Keratinocyte (primary cell): ENCODE results near the gene ELAVL4. TPM values are rescaled to one million over a fixed set of nuclear protein-coding genes. Genes with fewer than 3 reads are reported as not detected.

ENCODE experiments used
- DNase-seq: peaks from one replicate; pipeline ENCODE4 v3.0.0-alpha.2; 2011; ENCODE audit warnings: low read depth, missing footprints, low spot score
- FAIRE-seq: peaks from 2 replicates; lab custom pipeline; 2011; peaks lifted over from hg19 to GRCh38; lab: Jason Lieb, UNC
- H2AFZ ChIP-seq: 2 replicates; pipeline ENCODE4 v1.6.0; 2012; ENCODE audit warnings: low read length, control low read depth, inconsistent platforms; ENCODE audit not compliant: control insufficient read depth
- H3K27ac ChIP-seq: 2 replicates; pipeline ENCODE4 v1.5.1; 2011; ENCODE audit warnings: low read length; ENCODE audit not compliant: control insufficient read depth, insufficient read depth
- H3K27me3 ChIP-seq: 3 replicates; pipeline ENCODE4 v1.6.0; 2011; ENCODE audit warnings: low read length; ENCODE audit not compliant: control insufficient read depth, insufficient read depth; ENCODE audit errors: extremely low read depth
- H3K36me3 ChIP-seq, 2 experiments: 2 replicates in 1 of 2; 3 replicates in 1 of 2; pipeline ENCODE4 v1.5.1; 2011; ENCODE audit warnings: low read length in 2 of 2, mild to moderate bottlenecking in 1 of 2; ENCODE audit not compliant: control insufficient read depth in 2 of 2, insufficient read depth in 2 of 2; ENCODE audit errors: extremely low read depth in 1 of 2
- H3K4me1 ChIP-seq: 3 replicates; pipeline ENCODE4 v1.5.1; 2011; ENCODE audit warnings: low read length; ENCODE audit not compliant: control insufficient read depth, insufficient read depth; ENCODE audit errors: extremely low read depth
- H3K4me2 ChIP-seq: 3 replicates; pipeline ENCODE4 v1.6.0; 2011; ENCODE audit warnings: low read depth, low read length; ENCODE audit not compliant: control insufficient read depth, insufficient read depth; ENCODE audit errors: extremely low read depth
- H3K4me3 ChIP-seq, 3 experiments: fragments of 200-600 bp in 1 of 3; sonication (generic) in 1 of 3; 2 replicates in 2 of 3; 3 replicates in 1 of 3; pipeline ENCODE4 v1.5.1; 2011 to 2016; ENCODE audit warnings: low read length in 3 of 3, mild to moderate bottlenecking in 3 of 3, control low read depth in 2 of 3, inconsistent platforms in 1 of 3, low read depth in 1 of 3, mixed read lengths in 1 of 3, mixed run types in 1 of 3, moderate library complexity in 1 of 3; ENCODE audit not compliant: control insufficient read depth in 2 of 3, insufficient read depth in 2 of 3; ENCODE audit errors: extremely low read depth in 1 of 3
- H3K79me2 ChIP-seq: 2 replicates; pipeline ENCODE4 v1.6.0; 2012; ENCODE audit warnings: low read length; ENCODE audit not compliant: control insufficient read depth, insufficient read depth
- H3K9ac ChIP-seq: 3 replicates; pipeline ENCODE4 v1.6.0; 2011; ENCODE audit warnings: low read length; ENCODE audit not compliant: control insufficient read depth, insufficient read depth; ENCODE audit errors: extremely low read depth
- H3K9me1 ChIP-seq: 3 replicates; pipeline ENCODE4 v1.6.0; 2011; ENCODE audit warnings: low read length; ENCODE audit not compliant: control insufficient read depth, insufficient read depth; ENCODE audit errors: extremely low read depth
- H3K9me3 ChIP-seq: 2 replicates; pipeline ENCODE4 v1.5.1; 2012; ENCODE audit warnings: low read depth, low read length; ENCODE audit not compliant: control insufficient read depth
- H4K20me1 ChIP-seq: 3 replicates; pipeline ENCODE4 v1.6.0; 2011; ENCODE audit warnings: low read length; ENCODE audit not compliant: control insufficient read depth, insufficient read depth; ENCODE audit errors: extremely low read depth
- CTCF ChIP-seq, 3 experiments: IDR thresholded peaks in 1 of 3; conservative IDR thresholded peaks in 1 of 3; optimal IDR thresholded peaks in 1 of 3; 2 replicates in 2 of 3; 3 replicates in 1 of 3; pipeline versions ENCODE3 to v1.5.1; 2011; ENCODE audit warnings: low read length in 3 of 3, mild to moderate bottlenecking in 3 of 3, moderate library complexity in 2 of 3, control low read depth in 1 of 3, inconsistent platforms in 1 of 3; ENCODE audit not compliant: insufficient read depth in 2 of 3; ENCODE audit errors: extremely low read depth in 1 of 3
- EZH2 ChIP-seq: IDR thresholded peaks from one replicate; pipeline ENCODE4 v1.6.1; 2012; ENCODE audit warnings: inconsistent platforms, mild to moderate bottlenecking, low read length, moderate library complexity
- dilution Hi-C: fragments of 300-500 bp; cut with MboI; formaldehyde crosslinking; loops from one replicate; pipeline ENCODE4 v1.7.0; 2020; ENCODE audit warnings: low sequenced_read_pairs; ENCODE audit not compliant: extremely low pct_ligation_motif_present
- polyA plus RNA-seq, 5 experiments: library from polyadenylated mRNA; depleted of rRNA in 3 of 5; stranded (reverse) in 3 of 5; stranded (forward) in 1 of 5; unstranded in 1 of 5; fragments of >200 nt; gene quantifications; 1 replicate in 1 of 5; 2 replicates in 3 of 5; 3 replicates in 1 of 5; pipeline versions ENCODE4 v1.2.1 to v1.2.3, GENCODE V29; 2011 to 2012; ENCODE audit warnings: missing spikeins in 2 of 5, low read depth in 1 of 5, low replicate concordance in 1 of 5

ELAVL4 gene
- polyA plus RNA-seq, 1 donor (not counting 4 experiments of a cell fraction or from before 2014, with no cell fraction given), result not detected

DNA sequence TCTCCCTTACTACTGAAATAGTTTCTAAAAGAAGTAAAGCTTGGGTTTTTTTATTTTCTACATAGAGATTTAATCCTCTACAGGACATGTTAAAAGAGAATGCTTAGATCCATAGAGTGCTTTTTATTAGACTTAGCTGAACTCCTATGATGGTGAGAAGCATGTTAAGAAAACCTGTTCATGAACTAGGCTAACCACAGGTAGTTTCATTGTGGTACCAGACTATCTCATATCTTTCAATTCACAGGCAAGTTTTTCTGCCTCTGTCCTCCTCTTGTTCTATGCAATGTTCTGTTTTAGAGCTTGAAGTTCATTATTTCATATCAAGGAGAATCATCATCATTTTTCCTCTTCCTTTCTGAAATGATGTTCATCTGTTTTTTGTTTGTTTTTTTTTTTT lies 65.4 kb downstream of the ELAVL4 start:
- H3K9me1 ChIP-seq, result no peaks in the 10 kb centered on the region
- TF ChIP-seq CTCF (optimal IDR thresholded peaks at IDR 0.05 in 1 of 3, IDR thresholded peaks at IDR 0.05 in 1 of 3, conservative IDR thresholded peaks at IDR 0.05 in 1 of 3; ENCODE audit: extremely low read depth in 1 of 3, insufficient read depth in 2 of 3, low read length in 3 of 3), result no peak
- TF ChIP-seq EZH2, result no peak
- no peak overlapping the region for H3K9ac ChIP-seq
- H3K36me3 ChIP-seq, result no peaks in the 10 kb centered on the region
- H3K9me3 ChIP-seq, result no peaks in the 10 kb centered on the region
- no peak overlapping the region for H3K4me3 ChIP-seq
- no peaks in the 10 kb centered on the region for H4K20me1 ChIP-seq
- H3K27ac ChIP-seq, result no peak overlapping the region
- H3K79me2 ChIP-seq, result no peaks in the 10 kb centered on the region
- no peak for DNase-seq
- no peaks in the 10 kb centered on the region for H3K4me1 ChIP-seq
- H2AFZ ChIP-seq, result no peak overlapping the region
- H3K27me3 ChIP-seq, result no peaks in the 10 kb centered on the region
- H3K4me2 ChIP-seq, result no peak overlapping the region
- dilution Hi-C loops, result no loop called here
- no peak for FAIRE-seq

- Histone ChIP-seq H3K9me1 (no peaks in the 10 kb centered on the region), H3K36me3 (no peaks in the 10 kb centered on the region), H3K4me3 (no peak overlapping the region), H3K27ac (no peak overlapping the region), H3K79me2 (no peaks in the 10 kb centered on the region), H3K9ac (no peak overlapping the region), H3K4me1 (no peaks in the 10 kb centered on the region), H3K27me3 (no peaks in the 10 kb centered on the region), H3K4me2 (no peak overlapping the region), H4K20me1 (no peaks in the 10 kb centered on the region), H2AFZ (no peak overlapping the region), H3K9me3 (no peaks in the 10 kb centered on the region)
- FAIRE-seq (no peak), DNase-seq (no peak)
- dilution Hi-C loops, result no loop called here
- TF ChIP-seq CTCF (optimal IDR thresholded peaks at IDR 0.05 in 1 of 3, IDR thresholded peaks at IDR 0.05 in 1 of 3, conservative IDR thresholded peaks at IDR 0.05 in 1 of 3; ENCODE audit: extremely low read depth in 1 of 3, insufficient read depth in 2 of 3, low read length in 3 of 3) (no peak), EZH2 (no peak)
These were observed 67.3 kb downstream of the ELAVL4 start for GRCh38 chr1:50175719-50176639.
